SK-N-SH treated with all-trans-retinoic acid at 6 μM for 48 hours (cell line): ENCODE measurements around the gene SEPTIN3.

Experiments
- ATAC-seq: fragments of 200-7000 bp; cut with Tn5 transposase; 3 replicates; pipeline ENCODE4 v1.9.1; 2020; ENCODE audit warnings: mild to moderate bottlenecking, moderate library complexity
- ARNTL ChIP-seq: fragments of 450-650 bp; formaldehyde crosslinking; IDR thresholded peaks from 2 replicates; pipeline ENCODE4 v1.5.0; 2020; ENCODE audit warnings: low read depth, mild to moderate bottlenecking, moderate library complexity, borderline replicate concordance
- BACH2 ChIP-seq: fragments of 250-450 bp; sonication (Bioruptor Pico); IDR thresholded peaks from 2 replicates; pipeline ENCODE4 v1.9.0; 2021; ENCODE audit warnings: mild to moderate bottlenecking, borderline replicate concordance
- CREB5 ChIP-seq: fragments of 250-450 bp; sonication (Bioruptor Pico); IDR thresholded peaks from 2 replicates; pipeline ENCODE4 v1.5.1; 2020; ENCODE audit warnings: low read depth, mild to moderate bottlenecking, moderate library complexity
- CSDC2 ChIP-seq: fragments of 250-450 bp; sonication (Bioruptor Pico); IDR thresholded peaks from 2 replicates; pipeline ENCODE4 v1.5.0; 2020; ENCODE audit warnings: mild to moderate bottlenecking, moderate library complexity
- ESRRG ChIP-seq: fragments of 250-450 bp; sonication (Bioruptor Pico); IDR thresholded peaks from 2 replicates; pipeline ENCODE4 v1.6.1; 2021; ENCODE audit warnings: mild to moderate bottlenecking
- GLIS3 ChIP-seq: fragments of 250-450 bp; sonication (Bioruptor Pico); IDR thresholded peaks from 2 replicates; pipeline ENCODE4 v1.5.0; 2020; ENCODE audit warnings: mild to moderate bottlenecking, moderate library complexity
- ISL1 ChIP-seq: fragments of 250-450 bp; sonication (Bioruptor Pico); IDR thresholded peaks from 2 replicates; pipeline ENCODE4 v2.1.2; 2022; ENCODE audit warnings: mild to moderate bottlenecking, moderate library complexity
- PATZ1 ChIP-seq: fragments of 250-450 bp; sonication (Bioruptor Pico); IDR thresholded peaks from 2 replicates; pipeline ENCODE4 v1.8.0; 2020; ENCODE audit warnings: mild to moderate bottlenecking, moderate library complexity, borderline replicate concordance
- POU6F1 ChIP-seq: fragments of 250-450 bp; sonication (Bioruptor Pico); IDR thresholded peaks from 2 replicates; pipeline ENCODE4 v1.8.0; 2021; ENCODE audit warnings: low read depth, mild to moderate bottlenecking, moderate library complexity, borderline replicate concordance
- PPARA ChIP-seq: fragments of 250-450 bp; sonication (Bioruptor Pico); IDR thresholded peaks from 2 replicates; pipeline ENCODE4 v1.5.0; 2020; ENCODE audit warnings: mild to moderate bottlenecking, borderline replicate concordance
- RARB ChIP-seq: fragments of 250-450 bp; sonication (Bioruptor Pico); IDR thresholded peaks from 2 replicates; pipeline ENCODE4 v1.8.0; 2021; ENCODE audit warnings: mild to moderate bottlenecking, moderate library complexity
- SNAI2 ChIP-seq: fragments of 250-450 bp; sonication (Bioruptor Pico); IDR thresholded peaks from 2 replicates; pipeline ENCODE4 v1.5.0; 2020; ENCODE audit warnings: mild to moderate bottlenecking, moderate library complexity
- TCF4 ChIP-seq: fragments of 250-450 bp; sonication (Bioruptor Pico); IDR thresholded peaks from 2 replicates; pipeline ENCODE4 v1.8.0; 2021; ENCODE audit warnings: mild to moderate bottlenecking, moderate library complexity, borderline replicate concordance
- TOX ChIP-seq: fragments of 250-450 bp; sonication (Bioruptor Pico); IDR thresholded peaks from 2 replicates; pipeline ENCODE4 v1.8.0; 2021; ENCODE audit warnings: mild to moderate bottlenecking, moderate library complexity, borderline replicate concordance
- TSHZ2 ChIP-seq: fragments of 250-450 bp; sonication (Bioruptor Pico); IDR thresholded peaks from 2 replicates; pipeline ENCODE4 v1.5.0; 2020; ENCODE audit warnings: mild to moderate bottlenecking, moderate library complexity
- ZC3H10 ChIP-seq: fragments of 250-450 bp; sonication (Bioruptor Pico); IDR thresholded peaks from 2 replicates; pipeline ENCODE4 v1.5.1; 2021; ENCODE audit warnings: mild to moderate bottlenecking, moderate library complexity
- ZFP30 ChIP-seq: fragments of 450-650 bp; formaldehyde crosslinking; IDR thresholded peaks from 2 replicates; pipeline ENCODE4 v1.5.0; 2022; ENCODE audit warnings: mild to moderate bottlenecking, moderate library complexity
- ZNF565 ChIP-seq: fragments of 450-650 bp; formaldehyde crosslinking; conservative IDR thresholded peaks from 2 replicates; pipeline ENCODE4 v1.5.0; 2020; ENCODE audit warnings: low read depth, mild to moderate bottlenecking, moderate library complexity
- ZNF70 ChIP-seq: fragments of 450-650 bp; formaldehyde crosslinking; IDR thresholded peaks from 2 replicates; pipeline ENCODE4 v1.5.0; 2020; ENCODE audit warnings: mild to moderate bottlenecking, moderate library complexity
- ZNF8 ChIP-seq: fragments of 450-650 bp; formaldehyde crosslinking; IDR thresholded peaks from 2 replicates; pipeline ENCODE4 v1.5.0; 2020; ENCODE audit warnings: mild to moderate bottlenecking, moderate library complexity

The SEPTIN3 gene

GRCh38 chr22:41932353-41932752 lies 36.9 kb upstream of the SEPTIN3 start:
- no peak for TF ChIP-seq ISL1 (CRISPR knock-in tag)
- no peak for TF ChIP-seq ESRRG (CRISPR knock-in tag)
- no peak for ATAC-seq

GRCh38 chr22:41933411-41934177 lies 35.6 kb upstream of the SEPTIN3 start:
- no peak for ATAC-seq
- TF ChIP-seq ZNF70 (CRISPR knock-in tag) = no peak
- TF ChIP-seq PPARA (CRISPR knock-in tag) = no peak
- TF ChIP-seq RARB (CRISPR knock-in tag) = no peak
- no peak for TF ChIP-seq TCF4
- no peak for TF ChIP-seq ZFP30 (CRISPR knock-in tag)
- no peak for TF ChIP-seq TOX (CRISPR knock-in tag)
- TF ChIP-seq ZNF8 = no peak
- TF ChIP-seq PATZ1 = no peak
- no peak for TF ChIP-seq SNAI2
- TF ChIP-seq ESRRG (CRISPR knock-in tag) = no peak
- no peak for TF ChIP-seq GLIS3 (CRISPR knock-in tag)
- TF ChIP-seq ZNF565 (CRISPR knock-in tag) = no peak
- TF ChIP-seq ZC3H10 = no peak
- TF ChIP-seq ARNTL (CRISPR knock-in tag) = no peak
- no peak for TF ChIP-seq ISL1 (CRISPR knock-in tag)
- TF ChIP-seq CSDC2 = no peak
- TF ChIP-seq TSHZ2 (CRISPR knock-in tag) = no peak
- no peak for TF ChIP-seq POU6F1
- TF ChIP-seq BACH2 (CRISPR knock-in tag) = no peak
- TF ChIP-seq CREB5 (CRISPR knock-in tag) = no peak

- TF ChIP-seq POU6F1 (no peak), TCF4 (no peak)
- TF ChIP-seq, all 23 proteins: peak for 0
- no peak for ATAC-seq
Measured at GRCh38 chr22:41934284-41935014, 34.8 kb upstream of the SEPTIN3 start.
